ENCODE measurements around the gene DOCK2.
A peak's percentile ranks its signal among the peaks of the same experiment; 100 is the strongest.

DOCK2 gene

GRCh38 chr5:169691471-169691870, 54.4 kb downstream of the DOCK2 start:
- ChIA-PET POLR2A (ENCODE audit: low non-redundant PET) (no interaction called here), CTCF (interaction anchor here (1.0 kb wide), 1 partner anchor 10 kb away, joined by 8 read pairs; no protein-coding TSS in a partner anchor)
- DNase-seq (ENCODE audit: low spot score) = no peak
- TF ChIP-seq, protein P1, sequence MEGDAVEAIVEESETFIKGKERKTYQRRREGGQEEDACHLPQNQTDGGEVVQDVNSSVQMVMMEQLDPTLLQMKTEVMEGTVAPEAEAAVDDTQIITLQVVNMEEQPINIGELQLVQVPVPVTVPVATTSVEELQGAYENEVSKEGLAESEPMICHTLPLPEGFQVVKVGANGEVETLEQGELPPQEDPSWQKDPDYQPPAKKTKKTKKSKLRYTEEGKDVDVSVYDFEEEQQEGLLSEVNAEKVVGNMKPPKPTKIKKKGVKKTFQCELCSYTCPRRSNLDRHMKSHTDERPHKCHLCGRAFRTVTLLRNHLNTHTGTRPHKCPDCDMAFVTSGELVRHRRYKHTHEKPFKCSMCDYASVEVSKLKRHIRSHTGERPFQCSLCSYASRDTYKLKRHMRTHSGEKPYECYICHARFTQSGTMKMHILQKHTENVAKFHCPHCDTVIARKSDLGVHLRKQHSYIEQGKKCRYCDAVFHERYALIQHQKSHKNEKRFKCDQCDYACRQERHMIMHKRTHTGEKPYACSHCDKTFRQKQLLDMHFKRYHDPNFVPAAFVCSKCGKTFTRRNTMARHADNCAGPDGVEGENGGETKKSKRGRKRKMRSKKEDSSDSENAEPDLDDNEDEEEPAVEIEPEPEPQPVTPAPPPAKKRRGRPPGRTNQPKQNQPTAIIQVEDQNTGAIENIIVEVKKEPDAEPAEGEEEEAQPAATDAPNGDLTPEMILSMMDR (conservative IDR thresholded peaks at IDR 0.05; ENCODE audit: low read depth) = no peak
- no peak overlapping the region for H3K27ac ChIP-seq

- DNase-seq (ENCODE audit: low spot score) = no peak
- no peak overlapping the region; the same call in 1 of the 2 replicates for H3K27ac ChIP-seq
- ChIA-PET CTCF (interaction anchor here (0.6 kb wide), 1 partner anchor 62 kb away, joined by 4 read pairs; no protein-coding TSS in a partner anchor), POLR2A (ENCODE audit: low non-redundant PET) (no interaction called here)
- TF ChIP-seq, protein P1 (conservative IDR thresholded peaks at IDR 0.05; ENCODE audit: low read depth) = no peak
Measured at GRCh38 chr5:169694091-169694625, 57.1 kb downstream of the DOCK2 start.

DNA sequence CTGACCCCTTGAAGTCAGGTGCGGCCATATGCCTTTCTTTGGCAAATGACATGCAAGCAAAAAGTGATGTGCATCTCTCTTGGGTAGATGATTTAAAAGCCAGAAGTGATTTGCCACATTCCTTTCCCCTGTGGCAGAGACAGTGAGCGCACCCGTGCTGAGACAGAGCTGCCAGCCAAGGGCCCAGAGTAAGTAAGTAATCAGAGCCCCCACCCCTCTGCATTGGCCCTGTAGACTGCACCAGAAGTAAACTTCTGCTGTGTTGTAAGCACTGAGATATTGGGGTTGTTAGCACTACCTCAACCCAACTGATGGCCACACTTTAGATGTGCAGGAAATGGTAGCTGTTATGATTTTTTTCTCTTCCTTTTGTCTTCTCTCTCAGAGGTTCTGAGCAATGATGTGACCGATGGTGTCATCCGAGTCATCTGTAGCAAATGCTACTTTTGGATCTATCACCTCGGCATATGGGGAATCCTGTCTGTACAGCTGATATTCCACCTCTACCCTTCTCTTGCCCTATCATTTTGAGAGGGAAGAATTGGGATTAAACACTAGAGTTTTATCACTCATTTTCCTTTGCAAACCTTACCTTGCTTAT, 58.0 kb downstream of the DOCK2 start:
- POLR2A ChIA-PET (ENCODE audit: low non-redundant PET) = no interaction called here
- peak overlapping the region; percentile 85; the same call in 1 of the 2 replicates for H3K27ac ChIP-seq
- CTCF ChIA-PET = no interaction called here
- no peak for DNase-seq (ENCODE audit: low spot score)
- TF ChIP-seq, protein P1 (conservative IDR thresholded peaks at IDR 0.05; ENCODE audit: low read depth) = no peak

GRCh38 chr5:169695919-169696490, 58.9 kb downstream of the DOCK2 start:
- CTCF ChIA-PET = interaction anchor here (1.8 kb wide), 1 partner anchor 284 kb away, joined by 14 read pairs; the partner anchor contains the start of gene INSYN2B
- peak; percentile 99 for DNase-seq (ENCODE audit: low spot score)
- H3K27ac ChIP-seq = peak overlapping the region; percentile 85
- TF ChIP-seq, protein P1 (conservative IDR thresholded peaks at IDR 0.05; ENCODE audit: low read depth) = no peak
- POLR2A ChIA-PET (ENCODE audit: low non-redundant PET) = no interaction called here

GRCh38 chr5:169696621-169697510, 59.8 kb downstream of the DOCK2 start:
- DNase-seq (ENCODE audit: low spot score) = peak; percentile 28
- ChIA-PET CTCF (interaction anchor here (1.8 kb wide), 1 partner anchor 283 kb away, joined by 14 read pairs; the partner anchor contains the start of gene INSYN2B), POLR2A (ENCODE audit: low non-redundant PET) (no interaction called here)
- no peak overlapping the region; the same call in 1 of the 2 replicates for H3K27ac ChIP-seq
- TF ChIP-seq, protein P1 (conservative IDR thresholded peaks at IDR 0.05; ENCODE audit: low read depth) = no peak

DNA sequence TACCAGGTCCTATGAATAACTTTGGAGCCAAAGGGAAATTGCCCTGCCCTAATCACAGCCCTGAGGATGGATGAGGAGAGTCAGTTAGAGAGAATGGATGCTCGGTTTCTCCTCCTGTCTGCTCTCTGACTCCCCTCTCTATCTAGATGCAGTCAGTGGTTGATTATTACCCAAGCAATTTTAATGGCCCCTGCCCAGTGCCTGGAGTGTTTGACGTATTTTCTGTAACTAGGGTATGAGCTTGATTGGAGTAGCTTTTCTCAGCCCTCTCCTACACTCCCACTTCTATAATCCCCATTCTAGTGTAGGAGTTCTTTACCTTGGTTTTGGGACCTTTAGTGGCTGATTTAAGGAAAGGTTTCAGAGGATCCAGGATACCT, 60.4 kb downstream of the DOCK2 start:
- DNase-seq (ENCODE audit: low spot score) = no peak
- no peak overlapping the region; the same call in 1 of the 2 replicates for H3K27ac ChIP-seq
- TF ChIP-seq, protein P1 (conservative IDR thresholded peaks at IDR 0.05; ENCODE audit: low read depth) = no peak
- ChIA-PET CTCF (interaction anchor here (1.8 kb wide), 1 partner anchor 283 kb away, joined by 14 read pairs; the partner anchor contains the start of gene INSYN2B), POLR2A (ENCODE audit: low non-redundant PET) (no interaction called here)
